HS-5 (cell line): Measurements from ENCODE around the gene BUD31.
"Not testable (repeated sequence)": the region's sequence is repeated elsewhere in the genome, so short reads cannot be mapped to it uniquely, and the experiment has no call there.

Source experiments
- DNase-seq: peaks from one replicate; pipeline ENCODE4 v3.0.0-alpha.2; 2012; ENCODE audit warnings: low read depth

BUD31 gene

GRCh38 chr7:99408379-99409191 is at the start of gene BUD31, which contains the start of gene PDAP1:
Gene BUD31 (plus strand): TSS chr7:99408969. CDS start chr7:99411093, 2,124 bp downstream.
Gene PDAP1 (minus strand): TSS chr7:99408597. CDS start chr7:99408548, 49 bp downstream.
- DNase-seq: peak; percentile 84

DNA sequence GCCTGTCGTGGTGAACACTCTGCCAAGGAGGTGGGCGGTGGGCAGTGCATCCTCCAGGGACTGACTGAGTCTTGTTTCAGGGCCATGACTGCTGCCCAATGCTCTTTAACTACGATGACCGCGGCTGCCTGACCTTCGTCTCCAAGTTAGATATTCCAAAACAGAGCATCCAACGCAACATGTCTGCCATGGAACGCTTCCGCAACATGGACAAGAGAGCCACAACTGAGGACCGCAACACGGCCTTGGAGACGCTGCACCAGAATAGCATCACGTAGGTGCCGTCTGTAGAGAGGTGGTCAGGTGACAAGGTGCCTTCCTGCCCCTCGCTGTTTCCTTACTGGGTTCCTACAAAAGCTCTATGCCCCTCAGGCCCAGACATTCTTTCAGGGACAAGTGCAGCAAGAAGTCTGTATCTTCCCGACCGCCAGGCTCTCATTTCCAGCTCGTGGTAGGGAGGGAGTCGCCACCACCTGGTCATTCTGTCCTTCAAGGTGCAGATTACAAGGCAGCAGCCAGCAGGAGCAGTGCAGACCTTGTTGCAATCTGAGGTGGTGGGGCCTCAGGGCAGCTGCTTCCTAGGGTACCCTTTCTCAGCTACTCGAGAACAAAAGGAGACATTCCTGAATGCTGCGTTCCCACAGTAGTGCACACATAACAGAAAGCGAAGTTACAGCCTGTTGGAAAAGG is 49.2 kb upstream of the BUD31 start:
- no peak for DNase-seq

- DNase-seq: no peak
Measured at GRCh38 chr7:99362801-99363200, 46.0 kb upstream of the BUD31 start.

- DNase-seq: no peak
Measured at GRCh38 chr7:99363286-99363685, 45.5 kb upstream of the BUD31 start.

DNA sequence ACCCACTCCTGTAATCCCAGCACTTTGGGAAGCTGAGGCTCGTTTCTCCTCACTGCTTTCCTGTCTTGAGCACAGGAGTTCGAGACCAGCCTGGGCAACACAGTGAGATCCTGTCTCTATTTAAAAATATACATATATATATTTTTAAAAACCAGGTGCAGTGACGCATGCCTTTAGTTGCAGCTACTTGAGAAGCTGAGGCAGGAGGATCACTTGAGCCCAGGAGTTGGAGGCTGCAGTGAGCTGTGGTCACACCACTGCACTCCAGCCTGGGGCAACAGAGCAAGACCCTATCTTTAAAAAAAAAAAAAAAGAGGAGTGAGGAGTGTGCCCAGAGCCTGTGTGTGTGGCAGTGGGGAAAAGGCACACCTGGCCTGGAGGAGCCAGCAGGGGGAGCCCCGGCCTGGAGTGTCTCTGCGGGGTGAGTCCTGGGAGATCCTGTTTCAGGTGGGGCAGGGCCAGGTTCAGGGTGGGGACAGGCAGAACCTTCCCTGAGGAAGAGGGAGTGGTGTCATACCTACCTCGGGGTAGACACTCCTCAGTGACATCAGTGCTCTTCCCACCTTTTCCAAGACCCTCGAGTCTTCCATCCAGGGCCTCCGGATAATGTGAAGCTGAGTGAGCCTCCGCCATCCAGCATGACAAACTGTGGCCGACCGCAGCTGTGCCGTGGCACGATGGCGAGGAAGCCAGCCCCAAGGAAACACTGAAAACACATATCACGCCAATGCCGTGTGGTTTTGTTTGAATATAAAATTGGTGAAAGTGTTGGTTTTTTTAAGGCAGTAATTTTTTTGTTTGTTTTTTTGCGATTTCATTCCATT is 43.2 kb upstream of the BUD31 start:
- DNase-seq: no peak

DNA sequence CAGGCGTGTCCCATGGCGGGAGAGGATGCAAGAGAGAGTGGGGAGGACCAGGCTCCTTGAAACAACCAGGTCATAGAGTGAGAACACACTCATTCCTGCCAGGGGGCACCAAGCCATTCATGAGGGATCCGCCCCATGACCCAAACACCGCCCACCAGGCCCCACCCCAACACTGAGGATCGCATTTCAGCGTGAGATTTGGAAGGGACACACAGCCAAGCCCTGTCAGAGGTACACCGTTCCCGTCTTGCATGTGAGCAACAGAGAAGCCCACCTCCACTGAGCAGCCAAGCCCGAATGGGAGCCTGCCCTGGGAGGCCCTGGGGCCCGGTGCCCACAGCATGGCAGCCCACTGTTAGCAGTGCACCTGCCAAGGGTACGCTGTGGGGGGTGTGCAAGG is 42.1 kb upstream of the BUD31 start:
- DNase-seq: no peak

DNA sequence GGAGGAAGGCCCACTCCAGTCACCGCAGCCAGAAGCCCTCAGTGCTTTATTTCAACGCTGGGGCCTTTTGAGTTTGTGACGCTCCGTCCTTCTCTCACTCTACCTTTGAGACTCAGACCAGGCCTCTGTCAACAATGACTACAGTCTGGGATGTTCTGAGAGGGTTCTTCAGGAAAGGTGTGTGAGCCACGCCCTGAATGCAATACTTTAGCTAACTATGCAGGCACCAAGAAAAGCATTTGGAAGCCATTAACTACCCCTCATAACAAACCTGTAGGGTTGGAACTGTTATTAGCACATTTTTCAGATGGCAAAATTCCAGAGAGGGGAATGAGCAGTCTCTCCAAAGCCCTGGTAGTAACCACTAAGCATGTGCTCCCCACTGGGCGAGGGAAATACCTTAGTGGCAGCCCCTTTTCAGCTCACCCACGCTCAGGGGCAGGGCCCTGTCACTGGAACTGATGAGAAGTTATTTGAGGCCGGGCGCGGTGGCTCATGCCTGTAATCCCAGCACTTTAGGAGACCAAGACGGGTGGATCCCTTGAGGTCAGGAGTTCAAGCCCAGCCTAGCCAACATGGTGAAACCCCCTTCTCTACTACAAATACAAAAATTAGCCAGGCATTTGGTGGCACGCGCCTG is 39.9 kb upstream of the BUD31 start:
- no peak for DNase-seq

DNA sequence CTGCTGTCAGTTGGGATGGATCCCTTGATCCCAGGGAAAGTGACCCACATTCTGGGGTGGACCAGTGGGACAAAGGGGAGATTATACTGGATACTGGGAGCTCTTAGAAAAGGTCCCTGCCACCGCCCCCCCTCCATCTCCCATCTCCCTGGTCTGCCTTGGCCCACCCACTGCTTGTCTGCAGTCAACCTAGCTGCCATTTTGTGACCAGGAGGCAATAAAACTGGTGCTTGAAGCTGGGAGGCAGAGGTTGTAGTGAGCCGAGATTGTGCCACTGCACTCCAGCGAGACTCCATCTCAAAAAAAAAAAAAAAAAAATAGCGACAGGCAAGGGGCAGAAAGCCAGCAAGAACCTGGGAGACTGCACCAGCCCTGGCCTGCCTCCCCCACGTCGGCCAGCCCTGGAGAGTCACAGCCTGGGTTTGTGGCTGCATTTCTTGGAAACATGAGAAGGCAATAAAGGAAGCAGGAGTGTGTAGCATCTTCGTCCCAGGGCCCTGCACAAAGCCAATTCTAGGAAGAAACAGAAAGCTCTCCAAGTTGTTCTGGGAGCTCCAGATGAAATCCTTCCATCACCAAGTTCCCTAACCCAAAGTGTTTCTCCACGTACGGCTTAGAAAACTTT is 38.9 kb upstream of the BUD31 start:
- DNase-seq: no peak

DNA sequence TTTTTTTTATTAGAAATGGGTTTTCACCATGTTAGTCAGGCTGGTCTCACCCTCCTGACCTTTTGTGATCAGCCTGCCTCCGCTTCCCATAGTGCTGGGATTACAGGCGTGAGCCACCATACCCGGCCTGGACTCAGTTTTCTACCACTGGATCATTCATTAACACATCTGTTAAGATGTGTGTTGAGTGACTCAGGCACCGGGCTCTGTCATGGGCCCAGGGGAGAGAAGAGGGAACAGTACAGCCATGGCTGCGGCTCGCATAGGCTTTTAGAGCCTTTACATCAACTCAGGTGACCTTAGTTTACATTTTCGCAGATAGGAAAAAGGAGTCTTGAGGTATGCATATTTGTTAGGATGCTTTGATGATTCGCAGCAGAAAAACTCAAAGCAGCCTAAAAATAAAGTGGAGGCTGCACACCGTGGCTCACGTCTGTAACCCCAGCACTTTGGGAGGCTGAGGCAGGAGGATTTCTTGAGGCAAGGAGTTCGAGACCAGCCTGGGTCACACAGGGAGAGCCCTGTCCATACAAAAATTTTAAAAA is 37.3 kb upstream of the BUD31 start:
- no peak for DNase-seq

DNA sequence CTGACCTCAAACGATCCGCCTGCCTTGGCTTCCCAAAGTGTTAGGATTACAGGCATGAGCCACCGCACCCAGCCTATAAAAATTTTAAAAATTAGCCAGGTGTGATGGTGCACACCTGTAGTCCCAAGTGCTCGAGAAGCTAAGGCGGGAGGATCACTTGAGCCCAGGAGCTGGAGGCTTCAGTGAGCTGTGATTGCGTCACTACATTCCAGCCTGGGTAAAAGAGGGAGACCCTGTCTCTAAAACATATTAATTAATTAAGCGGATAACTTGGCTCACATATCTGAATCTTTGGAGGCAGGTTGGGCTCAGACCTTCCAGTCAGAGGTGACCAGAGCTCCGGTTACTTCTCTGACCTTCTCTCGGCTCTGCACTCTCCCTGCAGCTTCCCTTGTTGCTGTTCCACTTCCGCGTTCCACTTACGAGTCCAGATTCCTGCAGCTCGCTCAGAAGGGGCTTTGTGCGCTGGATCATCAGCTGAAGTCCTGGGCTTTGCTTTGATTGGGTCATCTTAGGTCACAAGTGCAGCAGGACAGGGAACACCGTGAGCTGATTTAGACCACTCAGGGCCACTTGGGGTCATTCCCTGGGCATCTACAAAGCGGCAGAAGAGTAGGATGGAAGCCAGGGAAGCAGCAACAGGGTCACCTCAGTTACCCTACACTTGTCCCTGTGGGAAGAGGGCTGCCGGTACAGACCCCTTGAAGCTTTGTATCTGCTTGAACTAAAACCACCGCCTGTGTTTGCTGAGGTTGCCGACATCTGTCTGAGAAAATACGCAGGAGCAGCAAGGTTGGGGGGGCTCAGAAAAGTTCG is 36.3 kb upstream of the BUD31 start:
- DNase-seq: no peak

DNA sequence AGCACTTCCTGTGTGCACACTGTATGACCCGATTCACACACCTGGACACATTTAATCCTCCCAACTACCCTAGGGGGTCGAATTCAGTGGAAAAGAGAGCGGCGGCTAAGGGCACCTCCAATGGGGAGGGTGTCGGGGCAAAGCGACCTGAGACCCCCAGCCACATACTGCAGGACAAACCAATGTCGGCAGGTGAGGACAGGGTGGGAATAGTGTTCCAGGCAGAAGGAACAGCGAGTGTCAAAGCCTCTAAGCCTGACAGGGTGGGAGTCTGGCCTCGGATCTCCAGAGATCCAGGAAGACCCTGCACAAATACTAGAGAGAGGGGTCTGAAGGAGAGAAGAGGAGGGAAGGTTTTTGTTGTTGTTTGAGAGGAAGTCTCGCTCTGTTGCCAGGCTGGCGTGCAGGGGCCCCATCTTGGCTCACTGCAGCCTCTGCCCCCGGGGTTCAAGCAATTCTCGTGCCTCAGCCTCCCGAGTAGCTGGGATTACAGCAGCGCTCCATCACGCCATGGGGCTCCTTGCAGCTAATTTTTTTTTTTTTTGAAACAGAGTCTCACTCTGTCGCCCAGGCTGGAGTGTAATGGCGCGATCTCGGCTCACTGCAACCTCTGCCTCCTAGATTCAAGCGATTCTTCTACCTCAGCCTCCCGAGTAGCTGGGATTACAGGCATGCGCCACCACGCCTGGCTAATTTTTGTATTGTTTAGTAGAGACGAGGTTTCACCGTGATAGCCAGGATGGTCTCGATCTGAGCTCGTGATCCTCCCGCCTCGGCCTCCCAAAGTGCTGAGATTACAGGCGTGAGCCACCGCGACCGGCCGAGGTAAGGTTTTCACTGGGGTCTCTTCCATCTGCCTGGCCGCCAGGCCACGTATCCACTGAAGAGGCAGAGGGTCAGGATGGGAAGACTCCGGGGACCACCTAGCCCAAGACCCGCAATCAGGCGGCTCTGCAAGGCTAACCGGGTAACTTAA is 35.4 kb upstream of the BUD31 start:
- DNase-seq: no peak

- DNase-seq: no peak
Measured at GRCh38 chr7:99374111-99375064, 34.4 kb upstream of the BUD31 start, which contains the start of gene ARPC1B. Gene ARPC1B (plus strand): TSS chr7:99374730. CDS start chr7:99385715, 10,985 bp downstream.

DNA sequence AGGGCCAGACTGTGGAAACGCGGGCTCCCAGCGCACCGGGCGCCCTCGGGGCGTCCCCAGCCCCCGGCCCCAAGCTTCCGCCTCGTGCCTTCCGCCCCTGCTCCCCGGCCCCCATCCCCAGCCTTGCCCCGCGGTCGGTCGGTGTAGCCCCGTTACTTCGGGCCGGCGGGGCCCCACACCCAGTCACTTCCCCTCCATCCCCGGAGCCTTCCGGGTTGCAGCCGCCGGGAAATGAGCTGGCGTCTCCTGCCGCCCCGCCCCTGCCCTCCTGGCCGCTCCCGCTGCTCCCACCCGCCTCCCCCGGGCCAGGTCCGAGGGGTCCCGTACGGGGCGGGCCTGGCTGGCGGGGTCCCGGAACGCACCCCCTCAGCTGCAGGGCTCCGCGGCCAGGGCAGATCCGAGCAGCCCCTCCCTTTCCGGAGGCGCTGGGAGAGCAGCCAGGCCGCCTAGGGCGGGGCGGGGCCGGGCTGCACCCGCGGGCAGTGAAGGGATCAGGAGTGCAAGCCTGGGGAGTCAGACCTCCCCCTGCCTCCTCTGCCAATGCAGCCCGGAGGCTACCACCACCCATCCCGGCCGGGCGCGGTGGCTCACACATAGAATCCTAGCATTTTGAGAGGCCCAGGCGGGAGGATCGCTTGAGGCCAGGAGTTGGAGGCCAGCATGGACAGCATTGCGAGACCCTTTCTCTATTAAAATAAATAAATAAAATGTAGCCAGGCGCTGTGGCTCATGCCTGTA is 33.5 kb upstream of the BUD31 start:
- DNase-seq: no peak

- DNase-seq: peak; percentile 39
Measured at GRCh38 chr7:99379043-99379577, 29.7 kb upstream of the BUD31 start.

GRCh38 chr7:99379693-99380031 is 29.1 kb upstream of the BUD31 start:
- DNase-seq: not testable (repeated sequence)

GRCh38 chr7:99380032-99380822 is 28.5 kb upstream of the BUD31 start:
- DNase-seq: peak; percentile 18
